ENCODE results near the gene PLA2G4B.
A peak's percentile ranks its signal among the peaks of the same experiment; 100 is the strongest.

- TF ChIP-seq CTCF (IDR thresholded peaks at IDR 0.05) = no peak
- no peak for TF ChIP-seq POLR2A (IDR thresholded peaks at IDR 0.05)
- peak; percentile 11 for TF ChIP-seq POLR2AphosphoS5 (IDR thresholded peaks at IDR 0.05)
Measured at GRCh38 chr15:41804361-41804760, 34.3 kb upstream of the PLA2G4B start.

Measured in prostate gland (tissue), 2 donors.